Ammon's horn (tissue), 1 donor: Measurements from ENCODE around the gene DDR1.
"Not testable (repeated sequence)": the region's sequence is repeated elsewhere in the genome, so short reads cannot be mapped to it uniquely, and the experiment has no call there.

Experiments used
- DNase-seq: peaks from one replicate; pipeline ENCODE4 v3.0.0-alpha.2; 2016; ENCODE audit warnings: low spot score

DDR1 gene

GRCh38 chr6:30917487-30917886 lies 33.2 kb downstream of the DDR1 start:
- no peak for DNase-seq

GRCh38 chr6:30918670-30919069 lies 34.4 kb downstream of the DDR1 start:
- DNase-seq: no peak

- no peak for DNase-seq
Observed at GRCh38 chr6:30922447-30922852, 38.1 kb downstream of the DDR1 start.

- DNase-seq: not testable (repeated sequence)
Observed at GRCh38 chr6:30924040-30924627, 39.8 kb downstream of the DDR1 start.

- no peak for DNase-seq
Observed at GRCh38 chr6:30926644-30927043, 42.3 kb downstream of the DDR1 start.

GRCh38 chr6:30927080-30927479 lies 42.8 kb downstream of the DDR1 start:
- not testable (repeated sequence) for DNase-seq

GRCh38 chr6:30928677-30929076 lies 44.4 kb downstream of the DDR1 start:
- DNase-seq: no peak

- DNase-seq: no peak
Observed at GRCh38 chr6:30930506-30930905, 46.2 kb downstream of the DDR1 start.

- DNase-seq: no peak
Observed at GRCh38 chr6:30931272-30931671, 47.0 kb downstream of the DDR1 start.

GRCh38 chr6:30931969-30932645 lies 47.8 kb downstream of the DDR1 start, which contains the start of gene SFTA2:
TSS of gene SFTA2 (minus strand) at chr6:30932170. CDS start at chr6:30932096, 74 bp downstream.
- no peak for DNase-seq

- no peak for DNase-seq
Observed at GRCh38 chr6:30932665-30933365, 48.5 kb downstream of the DDR1 start.

GRCh38 chr6:30935018-30935417 lies 50.7 kb downstream of the DDR1 start:
- no peak for DNase-seq

GRCh38 chr6:30937265-30937664 lies 52.9 kb downstream of the DDR1 start:
- DNase-seq: no peak

- no peak for DNase-seq
Observed at GRCh38 chr6:30938730-30939129, 54.4 kb downstream of the DDR1 start.

GRCh38 chr6:30939473-30939872 lies 55.2 kb downstream of the DDR1 start:
- no peak for DNase-seq

- no peak for DNase-seq
Observed at GRCh38 chr6:30940361-30940986, 56.2 kb downstream of the DDR1 start, which contains the start of gene MUCL3. TSS of gene MUCL3 (plus strand) at chr6:30940973. CDS start at chr6:30941000, 27 bp downstream.

- no peak for DNase-seq
Observed at GRCh38 chr6:30942338-30943060, 58.2 kb downstream of the DDR1 start.

- no peak for DNase-seq
Observed at GRCh38 chr6:30944051-30944450, 59.7 kb downstream of the DDR1 start.

- no peak for DNase-seq
Observed at GRCh38 chr6:30945281-30945680, 61.0 kb downstream of the DDR1 start.

GRCh38 chr6:30947231-30947630 lies 62.9 kb downstream of the DDR1 start:
- DNase-seq: no peak

- no peak for DNase-seq
Observed at GRCh38 chr6:30948811-30949210, 64.5 kb downstream of the DDR1 start.
